ENCODE measurements around the gene PHF21B. TPM values are rescaled to one million over a fixed set of nuclear protein-coding genes. Genes with fewer than 3 reads are reported as not detected.

The PHF21B gene
- total RNA-seq, 1 donor from 2014 or later: not detected

DNA sequence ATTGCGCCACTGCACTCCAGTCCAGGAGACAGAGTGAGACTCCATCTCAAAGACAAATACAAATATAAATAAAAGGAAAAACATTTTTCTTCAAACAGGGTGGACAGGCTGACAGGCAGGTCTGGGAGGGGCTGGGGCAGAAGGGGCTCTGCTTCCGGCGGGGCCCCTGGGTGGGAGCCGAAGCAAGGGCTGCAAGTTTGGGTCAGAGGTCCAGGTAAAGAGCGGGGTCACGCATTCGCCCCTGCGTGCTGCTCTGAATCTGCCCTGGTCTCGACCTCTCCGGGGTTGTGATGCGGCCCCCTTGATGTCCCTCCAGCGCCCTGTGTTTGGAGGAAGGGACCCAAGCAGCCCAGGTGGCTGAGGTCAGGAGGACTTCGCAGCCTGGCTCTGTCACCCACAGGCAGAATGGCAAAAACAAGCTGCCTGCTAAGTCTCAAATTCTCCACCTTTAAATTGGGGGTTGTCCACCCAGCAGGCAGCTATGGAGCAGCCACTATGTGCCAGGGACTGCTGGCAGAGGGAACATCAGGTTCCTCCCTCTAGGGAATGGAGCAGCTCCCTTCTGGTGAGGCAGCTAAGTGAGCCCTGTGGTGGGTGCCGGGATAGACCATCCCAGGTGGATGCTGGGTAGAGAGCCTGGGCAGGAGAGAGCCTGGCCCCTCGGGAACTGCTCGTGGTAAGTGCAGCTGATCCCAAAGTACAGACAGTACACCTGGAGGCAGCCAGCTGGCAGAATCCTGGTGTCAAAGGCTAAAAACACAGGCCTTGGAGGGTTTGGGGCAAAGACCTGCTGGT is 10.3 kb upstream of the PHF21B start:
- DNase-seq (ENCODE audit: low spot score): no peak

DNA sequence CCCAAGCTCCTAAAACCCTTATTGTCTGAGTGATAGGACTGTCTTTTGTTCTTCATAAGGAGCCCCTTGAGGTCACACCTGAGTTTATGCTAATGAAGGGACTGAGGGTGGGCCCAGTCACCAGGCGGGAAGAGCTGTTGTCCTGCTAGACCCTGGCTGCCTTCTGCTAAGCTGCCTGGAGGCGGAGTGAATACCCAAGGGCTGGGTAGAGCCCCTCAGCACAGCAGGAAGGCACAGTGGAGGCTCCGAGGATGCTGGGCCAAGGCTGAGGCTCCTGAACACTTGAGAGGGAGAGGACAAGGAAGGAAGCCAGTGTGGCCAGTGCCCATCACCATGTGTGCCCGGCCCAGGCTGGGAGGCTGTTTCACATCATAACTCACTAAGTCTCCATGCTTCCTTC is 4.8 kb upstream of the PHF21B start:
- DNase-seq (ENCODE audit: low spot score) (no peak), ATAC-seq (no peak)

More for the DNA sequence above, 10.3 kb upstream of the PHF21B start:
- ATAC-seq: no peak

DNA sequence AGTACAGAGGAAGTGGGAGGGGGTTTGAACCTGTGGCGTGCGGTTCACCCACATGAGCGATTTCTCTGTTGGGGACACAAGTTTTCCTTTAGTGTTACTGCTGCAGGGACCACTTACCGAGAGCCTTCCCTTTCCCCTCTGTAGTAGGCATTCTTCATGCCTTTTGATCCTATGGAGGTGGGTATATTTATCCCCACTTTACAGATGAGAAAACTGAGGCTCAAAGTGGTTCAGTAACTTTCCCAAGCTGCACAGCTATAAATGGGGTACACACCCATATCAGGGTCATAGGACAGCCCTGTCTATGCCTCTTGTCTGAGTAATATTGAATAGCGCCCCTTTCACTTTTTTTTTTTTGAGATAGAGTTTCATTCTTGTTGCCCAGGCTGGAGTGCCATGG is 3.3 kb upstream of the PHF21B start:
- DNase-seq (ENCODE audit: low spot score): no peak
- no peak for ATAC-seq

DNA sequence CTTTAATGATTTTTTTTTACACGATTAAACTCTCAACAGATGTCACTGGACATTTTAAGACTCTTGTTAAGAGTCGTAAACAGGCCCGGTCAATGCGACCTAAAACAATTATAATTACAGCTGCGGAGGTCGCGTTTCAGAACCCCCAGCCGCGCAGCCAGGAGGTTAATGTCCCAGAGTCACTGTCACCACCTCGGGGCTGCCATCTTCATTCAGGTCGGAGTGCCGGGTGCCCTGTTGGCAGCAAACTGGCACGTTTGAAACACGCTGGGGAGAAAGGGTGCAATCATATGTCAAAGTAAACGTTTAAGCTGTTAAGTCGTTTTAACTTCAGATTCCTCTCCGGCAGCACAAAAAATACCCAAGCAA is 711 bp upstream of the PHF21B start:
- ATAC-seq: no peak
- no peak for DNase-seq (ENCODE audit: low spot score)

DNA sequence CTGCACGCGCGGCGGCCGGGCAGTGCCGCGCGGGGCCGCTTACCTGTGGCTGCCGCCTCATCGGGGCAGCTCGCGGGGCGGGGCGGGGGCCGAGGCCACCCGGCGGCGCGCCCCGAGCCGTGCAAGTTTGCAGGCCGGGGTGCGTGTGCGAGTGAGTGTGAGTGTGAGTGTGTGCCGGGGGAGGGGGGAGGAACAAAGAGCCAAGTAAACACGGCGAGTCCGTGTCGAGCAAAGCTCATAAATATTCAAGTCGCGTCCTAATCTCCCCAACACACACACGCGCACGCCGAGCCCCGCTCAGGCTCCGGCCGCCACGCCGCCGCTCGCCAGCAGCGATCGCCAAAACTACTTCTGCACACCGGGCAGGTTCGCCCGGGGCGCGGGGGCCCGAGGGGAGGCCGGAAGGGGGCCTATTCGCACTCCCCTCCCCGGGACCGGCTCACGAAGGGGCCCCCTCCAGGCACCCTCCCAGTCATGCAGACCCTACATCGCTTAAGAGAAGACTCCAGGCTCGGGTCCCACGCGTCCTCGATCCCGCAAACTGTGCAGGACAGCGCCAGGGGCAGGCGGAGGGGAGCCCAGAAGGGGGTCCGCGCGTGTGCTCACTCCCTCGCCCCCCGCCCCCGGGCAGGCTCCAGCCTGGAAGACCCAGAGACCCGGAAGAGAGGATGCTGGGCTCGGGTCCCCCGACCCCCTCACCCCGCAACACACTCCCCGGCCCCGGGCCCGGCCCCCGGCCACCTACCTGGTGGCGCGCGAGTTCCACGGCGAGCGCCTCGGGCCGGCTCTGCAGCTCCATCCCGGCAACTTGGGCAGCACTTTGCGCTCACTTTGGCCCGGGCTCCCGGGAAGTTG is 827 bp downstream of the PHF21B start:
- DNase-seq (ENCODE audit: low spot score) (no peak), ATAC-seq (no peak)

DNA sequence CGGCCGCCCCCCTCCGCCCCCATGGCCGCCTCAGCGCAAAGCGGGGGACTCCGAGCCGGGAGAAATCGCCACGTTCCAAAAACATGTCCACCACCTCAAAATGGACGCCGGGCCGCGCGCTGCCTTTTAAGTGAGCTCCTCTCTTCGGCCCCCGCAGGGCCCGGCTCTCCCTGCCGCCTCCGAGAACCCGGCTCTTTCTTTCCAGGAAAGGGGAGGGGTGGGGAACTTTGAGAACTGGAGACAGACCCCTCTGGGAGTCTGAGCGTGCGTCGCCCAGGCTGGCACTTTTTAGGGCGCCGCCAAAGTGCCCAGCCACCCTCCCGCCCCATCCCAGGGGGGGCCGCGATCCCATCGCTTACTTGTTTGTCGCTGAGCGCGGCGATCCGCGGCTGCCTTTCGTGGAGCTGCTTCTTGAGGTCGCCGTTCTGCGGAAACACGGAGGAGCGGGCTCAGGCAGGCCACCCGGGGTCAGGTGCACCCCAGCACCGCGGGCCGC is 1.6 kb downstream of the PHF21B start:
- no peak for DNase-seq (ENCODE audit: low spot score)
- ATAC-seq: no peak

DNA sequence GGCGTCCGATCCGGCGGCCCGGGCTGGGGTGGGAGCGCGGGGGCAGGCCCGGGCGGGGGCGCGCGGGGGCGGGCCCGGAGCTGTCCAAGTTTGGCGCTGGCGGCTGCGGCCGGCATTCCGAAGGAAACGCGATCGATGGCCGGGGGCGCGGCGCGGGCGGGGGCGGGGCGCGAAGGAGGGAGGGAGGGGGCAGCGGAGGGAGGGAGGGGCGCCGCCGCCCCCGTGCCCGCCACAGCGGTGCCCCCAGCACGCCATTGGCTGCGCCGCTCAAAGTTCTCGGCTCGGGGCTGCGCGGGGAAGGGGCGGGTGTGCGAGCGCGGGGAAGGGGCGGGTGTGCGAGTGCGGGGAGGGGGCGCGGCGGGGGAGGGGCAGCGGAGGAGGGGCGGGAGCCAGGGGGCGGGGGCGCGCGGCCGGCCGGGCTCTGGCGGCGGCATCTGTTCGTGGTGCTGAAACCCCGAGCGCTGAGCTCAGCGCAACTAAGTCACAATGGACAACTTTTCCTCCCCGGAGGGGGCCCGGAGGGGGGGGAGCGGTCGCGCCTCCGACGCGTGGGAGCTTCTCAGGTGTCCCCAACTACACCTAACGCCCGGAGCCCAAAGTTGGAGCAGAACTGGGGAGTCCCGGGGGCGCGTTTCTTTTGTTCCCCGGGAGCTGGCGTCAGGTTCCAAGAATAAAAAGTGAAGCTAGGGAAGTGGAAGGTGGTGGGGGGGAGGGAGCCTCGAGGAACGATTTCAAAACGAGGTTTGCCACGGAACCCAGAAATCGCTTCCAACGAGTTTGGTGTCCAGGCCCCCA is 2.2 kb downstream of the PHF21B start:
- no peak for DNase-seq (ENCODE audit: low spot score)
- ATAC-seq: no peak

DNA sequence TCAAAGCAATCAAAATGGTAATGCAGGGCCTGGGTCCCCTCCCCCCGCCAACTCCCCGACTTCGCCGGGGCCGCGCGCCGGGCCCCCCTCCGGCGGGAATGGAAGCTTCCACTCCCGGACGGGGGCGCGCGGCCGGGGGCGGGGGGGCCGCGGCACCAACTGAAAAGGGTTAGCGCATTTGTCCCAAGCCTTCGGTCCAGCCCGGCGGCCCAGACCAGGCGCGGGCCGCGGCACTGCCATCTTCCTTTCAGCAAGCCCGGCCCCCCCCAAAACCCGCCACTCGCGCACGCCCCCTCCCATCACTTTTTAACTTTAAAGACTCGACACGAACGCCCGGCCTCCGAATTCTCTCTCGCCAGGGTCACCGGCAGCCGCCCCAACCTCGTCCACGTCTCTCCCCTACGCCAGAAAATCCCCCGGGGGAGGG is 2.8 kb downstream of the PHF21B start:
- no peak for DNase-seq (ENCODE audit: low spot score)
- ATAC-seq: no peak

DNA sequence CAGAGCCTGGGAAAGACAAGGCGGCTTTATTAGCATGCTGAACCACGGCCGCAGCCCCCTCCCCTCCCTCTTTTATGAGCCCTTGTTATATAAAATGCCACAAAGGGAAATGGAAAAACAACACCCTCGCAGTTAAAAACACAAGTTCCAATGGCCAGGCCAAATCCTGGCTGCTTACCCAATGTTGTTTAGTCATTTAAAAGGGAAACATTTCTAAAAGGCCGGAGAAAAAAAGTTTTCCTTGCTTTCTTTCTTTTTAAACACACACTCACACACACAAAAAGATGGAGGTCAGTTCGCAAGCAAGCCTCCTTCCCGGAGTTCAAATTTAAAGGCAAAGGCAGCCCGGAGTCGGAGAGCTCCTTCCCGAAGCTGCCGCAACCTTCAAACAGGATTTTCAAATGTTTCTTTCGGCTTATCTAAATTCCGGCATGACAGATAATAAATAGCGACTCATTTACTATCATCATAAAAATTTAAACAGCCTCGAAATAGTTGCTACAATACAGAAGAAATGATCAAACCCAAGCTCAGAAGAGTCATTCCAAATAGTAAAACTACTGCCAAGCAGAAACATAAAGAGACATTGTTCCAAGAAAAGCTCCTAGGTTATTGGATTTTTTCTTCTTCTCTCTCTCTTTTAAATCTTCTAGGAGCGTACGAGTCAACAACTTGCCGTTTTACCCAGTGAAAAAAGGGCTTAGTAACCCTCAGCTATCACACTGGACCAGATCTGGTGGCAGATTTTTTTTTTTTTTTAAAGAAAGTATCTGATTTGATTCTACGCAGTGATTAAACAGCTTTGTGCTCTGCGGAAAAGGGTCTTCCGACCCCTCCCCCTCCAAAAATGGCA is 3.5 kb downstream of the PHF21B start:
- ATAC-seq (no peak), DNase-seq (ENCODE audit: low spot score) (no peak)

DNA sequence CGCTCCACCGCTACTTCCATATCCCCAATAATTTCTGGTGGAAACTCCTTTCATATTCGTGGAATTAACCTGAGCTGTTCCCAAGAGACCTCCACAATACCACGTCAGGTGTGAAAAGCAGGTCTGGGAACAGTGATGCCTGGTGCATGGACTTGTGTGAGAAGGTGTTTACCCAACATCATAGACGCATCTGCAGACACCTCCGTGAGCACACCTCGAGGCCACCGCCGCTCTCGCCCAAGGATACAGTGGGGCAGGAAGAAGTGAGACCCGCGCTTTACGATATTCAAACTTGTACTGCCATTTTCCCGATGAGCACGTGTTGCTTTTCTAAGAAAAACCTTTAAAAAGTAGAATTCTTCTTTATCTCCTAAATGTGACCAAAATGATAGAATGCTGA is 8.2 kb downstream of the PHF21B start:
- DNase-seq (ENCODE audit: low spot score) (no peak), ATAC-seq (no peak)

DNA sequence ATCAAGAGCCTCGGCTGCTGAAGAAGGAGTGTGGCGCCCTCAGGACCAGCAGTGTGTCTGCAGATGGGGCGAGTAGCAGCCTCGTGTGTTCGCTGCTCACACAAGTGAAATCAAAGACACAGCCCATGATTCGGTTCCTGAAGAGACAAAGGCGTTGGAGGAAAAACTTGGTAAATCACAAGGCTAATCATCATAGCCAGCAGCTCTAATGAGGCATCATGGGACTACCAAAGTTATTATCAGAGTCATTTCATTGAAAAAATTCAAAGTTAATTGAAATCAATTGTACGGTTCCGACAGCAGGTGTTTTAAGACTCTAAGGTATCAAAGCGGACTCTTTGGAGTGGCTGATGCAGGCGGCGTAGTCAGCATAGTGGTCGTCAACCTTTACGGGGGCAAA is 9.5 kb downstream of the PHF21B start:
- no peak for ATAC-seq

DNA sequence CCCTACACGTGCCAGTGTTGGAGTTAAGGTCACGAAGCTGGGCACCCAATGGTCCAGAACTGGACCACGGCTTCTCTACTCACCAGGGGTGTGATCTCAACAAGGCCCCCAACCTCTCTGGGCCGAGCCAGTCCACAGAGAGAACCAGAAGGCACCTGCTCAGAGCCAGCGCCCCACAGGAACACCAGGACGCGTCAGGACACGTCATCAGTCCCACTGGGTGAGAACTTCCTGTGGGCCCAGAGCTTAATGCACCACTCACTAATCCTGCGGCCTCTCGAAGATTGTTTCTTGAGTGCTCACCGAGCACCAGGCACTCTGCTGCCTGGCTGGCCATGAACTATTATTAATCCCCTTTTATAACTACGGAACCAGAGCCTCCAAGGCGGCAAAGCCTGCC is 10.1 kb downstream of the PHF21B start:
- DNase-seq (ENCODE audit: low spot score) (no peak), ATAC-seq (no peak)

More for the DNA sequence above, 9.5 kb downstream of the PHF21B start:
- no peak for DNase-seq (ENCODE audit: low spot score)

DNA sequence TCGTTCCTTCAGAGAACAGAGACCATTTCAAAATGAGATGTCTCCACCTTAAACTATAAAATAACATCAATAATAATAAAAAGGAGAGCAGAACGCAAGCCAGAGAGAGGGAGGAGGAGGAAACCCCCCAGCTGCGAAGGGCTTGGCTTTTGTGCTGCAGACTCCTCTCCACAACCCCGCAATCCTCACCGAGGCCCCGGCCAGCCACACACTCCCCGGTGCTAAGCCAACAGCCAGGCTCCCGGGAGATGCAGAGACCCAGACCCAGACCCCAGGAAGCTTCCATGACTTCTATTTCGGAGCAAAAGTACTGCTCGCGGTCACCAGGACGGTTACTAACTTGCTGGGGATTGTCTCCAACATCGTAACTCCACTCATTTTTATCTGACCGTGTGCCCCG is 10.6 kb downstream of the PHF21B start:
- DNase-seq (ENCODE audit: low spot score) (no peak), ATAC-seq (no peak)

DNA sequence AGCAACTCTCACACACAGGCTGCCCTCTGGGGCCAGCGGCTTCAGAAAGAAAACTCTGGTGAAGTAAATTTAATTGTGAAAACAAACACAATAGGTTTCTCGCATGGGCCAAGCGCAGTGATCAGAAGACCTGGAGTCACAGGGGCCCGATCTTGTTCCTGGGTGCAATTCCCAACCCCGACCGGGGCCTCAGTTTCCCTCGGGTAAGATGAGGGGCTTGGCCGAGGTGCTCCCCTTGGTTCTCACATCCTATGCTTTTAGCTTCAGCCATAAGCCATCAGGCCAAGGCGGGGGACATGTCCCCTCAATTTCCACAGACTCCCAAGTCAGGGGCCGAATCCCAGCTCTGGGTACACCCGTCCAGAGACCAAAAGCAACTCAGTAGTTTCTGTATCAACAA is 11.5 kb downstream of the PHF21B start:
- DNase-seq (ENCODE audit: low spot score) (no peak), ATAC-seq (no peak)

DNA sequence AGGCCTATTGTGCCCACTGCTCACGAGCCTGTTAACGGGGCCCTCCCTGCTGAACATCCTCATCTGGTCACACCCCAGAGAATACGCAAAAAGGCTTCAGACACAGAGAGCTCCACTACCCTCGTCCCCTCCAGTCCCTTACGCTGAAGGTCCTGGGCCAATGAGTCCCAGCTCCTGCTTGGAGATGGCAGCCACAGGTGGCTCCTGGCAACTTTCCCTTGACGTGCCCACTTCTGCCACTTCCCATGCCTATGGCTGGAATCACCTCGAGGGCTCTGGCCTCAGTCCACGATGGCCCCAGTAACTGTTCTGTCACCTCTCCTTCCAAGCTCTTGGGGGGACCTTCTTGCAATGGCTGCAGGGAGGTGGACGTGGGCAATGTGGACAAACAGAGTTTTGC is 12.7 kb downstream of the PHF21B start:
- DNase-seq (ENCODE audit: low spot score) (no peak), ATAC-seq (no peak)

DNA sequence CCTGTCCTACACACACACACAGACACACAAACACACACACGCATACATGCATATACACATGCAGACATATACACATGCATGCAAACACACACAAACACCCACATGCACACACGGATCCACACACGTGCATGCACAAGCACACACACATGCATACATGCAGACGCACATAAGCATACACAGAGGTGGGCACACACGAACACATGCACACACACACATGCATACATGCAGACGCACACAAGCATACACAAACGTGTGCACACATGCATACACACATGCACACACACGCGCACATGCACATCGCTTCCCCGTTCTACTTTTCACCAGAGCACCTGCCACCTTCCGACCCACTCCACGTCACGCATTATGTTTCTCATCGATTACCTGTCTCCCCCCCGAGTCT is 13.2 kb downstream of the PHF21B start:
- no peak for ATAC-seq
- DNase-seq (ENCODE audit: low spot score): no peak

DNA sequence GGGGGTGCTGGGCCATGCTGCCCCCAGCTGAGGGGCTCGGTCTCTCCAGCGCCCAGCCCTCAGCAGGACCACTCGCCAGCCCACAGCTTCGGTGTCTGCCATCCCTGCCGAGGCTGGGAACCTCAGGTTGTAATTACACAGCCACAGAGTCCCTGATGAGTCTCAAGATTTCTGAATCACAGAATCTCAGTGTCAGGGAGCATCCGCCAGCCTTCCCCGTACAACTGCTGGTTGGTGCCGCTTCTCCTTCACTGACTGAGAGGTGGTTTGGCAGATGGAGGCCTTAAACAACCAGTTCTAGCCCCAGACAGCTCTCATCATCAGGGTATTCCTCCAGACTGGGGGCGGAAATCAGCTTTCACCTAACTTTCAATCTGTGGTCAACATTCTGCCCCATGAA is 13.7 kb downstream of the PHF21B start:
- no peak for DNase-seq (ENCODE audit: low spot score)

DNA sequence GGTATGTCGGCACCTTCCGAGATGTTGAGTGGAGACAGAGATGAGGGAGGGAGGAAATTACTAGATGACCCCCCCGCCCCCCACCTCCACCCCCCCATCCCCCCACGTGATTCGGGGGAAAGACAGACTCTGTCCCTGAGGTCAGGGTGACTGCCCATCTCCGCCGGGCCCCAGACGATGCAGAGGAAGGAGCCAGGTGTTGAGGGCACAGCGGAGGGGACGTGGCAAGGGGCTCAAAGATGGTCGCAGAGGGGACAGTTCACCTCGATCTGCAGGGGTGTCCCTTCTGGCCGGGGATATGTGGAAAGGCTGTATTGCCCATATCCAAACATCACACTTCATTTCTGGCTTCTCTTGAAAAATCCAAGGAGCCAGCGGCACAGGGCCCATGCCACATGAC is 14.1 kb downstream of the PHF21B start:
- ATAC-seq (no peak), DNase-seq (ENCODE audit: low spot score) (no peak)

More for the DNA sequence above, 13.7 kb downstream of the PHF21B start:
- no peak for ATAC-seq

DNA sequence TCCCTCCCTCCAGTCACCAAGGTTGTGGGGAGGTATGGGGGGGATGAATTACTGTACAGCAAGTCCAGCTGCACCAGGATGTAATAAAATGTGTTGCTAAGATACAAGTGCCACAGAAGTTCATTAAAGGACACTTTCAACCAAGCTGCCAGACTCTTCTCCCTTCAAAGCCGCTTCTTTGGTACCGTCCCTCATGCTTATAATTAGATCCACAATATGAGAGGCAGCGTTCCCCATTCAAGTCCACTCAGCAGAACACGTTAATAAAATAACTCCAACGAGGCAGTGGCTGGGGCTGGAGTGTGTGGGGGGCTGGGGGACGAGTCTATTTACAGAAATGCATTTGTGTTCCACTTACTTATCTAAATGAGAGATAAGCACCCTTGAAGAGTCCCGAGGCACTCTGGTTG is 14.7 kb downstream of the PHF21B start:
- no peak for DNase-seq (ENCODE audit: low spot score)

DNA sequence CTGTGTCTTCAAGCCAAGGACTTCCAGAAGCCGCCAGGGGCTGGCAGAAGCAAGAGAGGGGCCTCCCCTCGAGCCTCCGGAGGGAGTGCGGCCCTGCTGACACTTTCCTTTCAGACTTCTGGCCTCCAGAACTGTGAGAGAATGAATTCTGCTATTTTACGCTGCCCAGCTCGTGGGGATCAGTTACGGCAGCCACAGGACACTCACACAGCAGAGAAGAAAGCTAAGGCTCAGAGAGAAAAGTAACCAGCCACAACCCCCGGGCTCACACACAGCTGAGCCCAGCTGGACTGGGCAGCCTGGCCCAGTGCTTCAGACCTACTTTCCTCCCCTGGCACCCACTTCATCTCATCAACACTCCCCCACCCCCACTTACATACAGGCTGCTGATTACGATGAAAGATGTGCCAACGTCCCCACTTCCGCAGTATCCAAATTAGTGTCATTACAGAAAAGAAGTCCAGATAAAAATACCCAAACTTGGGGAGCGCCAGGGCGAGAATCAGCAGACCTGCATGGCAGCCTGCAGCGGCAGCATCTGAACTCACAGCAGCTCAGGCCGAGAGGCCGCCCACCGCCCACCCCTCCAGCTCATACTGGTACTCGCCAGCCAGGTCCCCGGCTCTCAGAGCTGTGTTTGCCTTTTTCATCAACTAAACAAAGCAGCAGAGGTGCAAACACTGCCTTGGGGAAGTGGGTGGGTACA is 15.3 kb downstream of the PHF21B start:
- no peak for ATAC-seq
- no peak for DNase-seq (ENCODE audit: low spot score)

More for the DNA sequence above, 14.7 kb downstream of the PHF21B start:
- no peak for ATAC-seq

All from left lobe of liver (tissue), 2 donors.